Naive B cell (primary cell): Measurements from ENCODE around the gene TPPP. TPM values are rescaled to one million over a fixed set of nuclear protein-coding genes. Genes with fewer than 3 reads are reported as not detected.
"Not testable (repeated sequence)": the region's sequence is repeated elsewhere in the genome, so short reads cannot be mapped to it uniquely, and the experiment has no call there.

Source experiments
- ATAC-seq, 2 donors: fragments of 150-1000 bp; cut with Tn5 transposase; 2 replicates each; pipeline ENCODE4 v1.10.0; 2021; ENCODE audit warnings: low read depth in 2 of 2, mild to moderate bottlenecking in 2 of 2, moderate library complexity in 2 of 2
- DNase-seq: peaks from one replicate; pipeline ENCODE4 v3.0.0; 2022
- H3K27ac Mint-ChIP-seq, 6 donors: one replicate each; pipeline ENCODE4 v1.8.0; 2020 to 2022; ENCODE audit warnings: mild to moderate bottlenecking in 6 of 6, mixed read lengths in 6 of 6, moderate library complexity in 5 of 6, inconsistent platforms in 2 of 6
- H3K27me3 Mint-ChIP-seq, 3 donors: one replicate each; pipeline ENCODE4 v1.8.0; 2021 to 2022; ENCODE audit warnings: mixed read lengths in 3 of 3, mild to moderate bottlenecking in 1 of 3
- H3K36me3 Mint-ChIP-seq, 2 donors: one replicate each; pipeline ENCODE4 v1.8.0; 2020 to 2022; ENCODE audit warnings: mixed read lengths in 2 of 2, inconsistent platforms in 1 of 2, mild to moderate bottlenecking in 1 of 2
- H3K4me1 Mint-ChIP-seq, 3 donors: one replicate each; pipeline ENCODE4 v1.8.0; 2020 to 2022; ENCODE audit warnings: mixed read lengths in 3 of 3, inconsistent platforms in 1 of 3, mild to moderate bottlenecking in 1 of 3, moderate library complexity in 1 of 3
- H3K4me3 Mint-ChIP-seq, 8 donors: one replicate each; pipeline ENCODE4 v1.8.0; 2020 to 2022; ENCODE audit warnings: mild to moderate bottlenecking in 8 of 8, mixed read lengths in 8 of 8, moderate library complexity in 8 of 8, inconsistent platforms in 2 of 8
- H3K9me3 Mint-ChIP-seq, 7 donors: one replicate each; pipeline ENCODE4 v1.8.0; 2020 to 2022; ENCODE audit warnings: mixed read lengths in 7 of 7, mild to moderate bottlenecking in 5 of 7, inconsistent platforms in 2 of 7, moderate library complexity in 1 of 7
- polyA plus RNA-seq, 6 donors: library from polyadenylated mRNA; unstranded; fragments of 300-500 nt; fragmentation: Illumina TruSeq; gene quantifications; one replicate each; pipeline ENCODE4 v1.2.3, GENCODE V29; 2021; ENCODE audit warnings: low read depth in 6 of 6

TPPP gene
- polyA plus RNA-seq, 6 donors from 2014 or later = 0.11 TPM; not detected in 5

DNA sequence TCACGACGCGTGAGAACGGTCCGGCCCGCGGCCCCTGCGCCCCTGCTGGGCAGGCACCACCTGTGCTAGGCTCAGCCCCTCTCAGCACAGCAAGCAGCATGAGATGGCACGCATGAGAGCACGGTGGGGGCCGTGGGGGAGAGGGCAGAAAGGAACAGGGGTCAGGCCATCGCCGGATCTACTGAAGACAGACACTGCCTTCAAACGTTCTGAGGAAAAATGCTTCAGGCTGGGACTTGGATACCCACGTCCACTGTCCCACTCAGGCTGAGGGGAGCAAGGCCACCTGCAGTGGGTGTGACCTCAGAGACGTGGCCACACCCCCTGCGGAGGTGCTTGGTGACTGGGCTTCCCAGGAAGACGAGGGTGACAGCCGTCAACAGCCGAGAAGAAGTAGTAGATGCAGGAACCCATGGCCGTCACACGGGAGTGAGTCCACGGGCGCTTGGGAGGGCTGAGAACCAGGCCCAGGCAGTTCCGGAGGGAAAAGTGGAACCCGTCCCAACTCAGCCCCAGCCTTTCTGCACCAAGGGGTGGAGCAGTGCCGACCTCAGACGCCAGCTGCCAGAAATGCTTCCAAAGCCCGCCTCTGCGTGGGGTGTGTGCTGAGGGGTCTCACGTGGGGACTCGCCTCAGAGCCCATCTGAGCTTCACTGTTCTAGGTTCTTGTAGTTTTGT, 12.9 kb downstream of the TPPP start:
- not testable (repeated sequence) for DNase-seq, H3K27ac Mint-ChIP-seq, H3K4me3 Mint-ChIP-seq, H3K4me1 Mint-ChIP-seq, H3K9me3 Mint-ChIP-seq, H3K36me3 Mint-ChIP-seq, ATAC-seq
- peaks cover 0 to 29% (median 9%) of the 10 kb centered on the region in 3 donors for H3K27me3 Mint-ChIP-seq

DNA sequence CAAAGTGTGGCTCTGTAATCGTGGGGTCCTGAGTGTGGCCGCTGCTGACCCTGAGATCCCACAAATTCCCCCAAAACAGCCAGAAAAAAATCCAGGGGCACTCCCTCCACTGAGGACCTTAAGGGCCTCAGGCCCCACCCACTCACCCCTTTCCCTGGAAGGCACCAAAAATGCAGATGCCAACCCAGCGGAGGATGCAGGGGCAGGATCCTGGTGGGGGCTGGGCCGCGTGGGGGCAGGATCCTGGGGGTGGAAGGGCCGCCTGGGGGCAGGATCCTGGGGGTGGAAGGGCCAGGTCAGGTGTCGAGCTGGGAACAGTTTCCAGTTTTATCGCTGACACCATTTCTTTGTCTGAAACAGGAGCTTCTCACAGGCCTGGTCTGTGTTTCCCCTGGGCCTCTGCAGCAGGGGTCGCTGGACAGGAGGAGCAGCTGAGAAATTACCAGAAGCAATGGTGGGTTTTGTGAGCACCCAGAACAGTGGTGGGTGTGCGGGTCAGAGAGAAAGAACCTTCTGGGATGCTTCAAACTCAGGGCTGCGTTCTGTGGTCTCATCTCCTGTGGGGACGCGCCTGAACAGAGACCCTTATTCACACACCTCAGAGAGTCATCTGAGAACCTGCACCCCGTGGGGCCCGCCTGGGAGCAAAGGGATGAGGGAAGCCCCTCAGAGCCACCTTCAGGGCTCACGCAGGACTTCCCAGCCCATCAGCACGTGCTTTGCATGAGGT, 13.8 kb downstream of the TPPP start:
- not testable (repeated sequence) for ATAC-seq, H3K4me1 Mint-ChIP-seq, DNase-seq, H3K4me3 Mint-ChIP-seq, H3K9me3 Mint-ChIP-seq, H3K36me3 Mint-ChIP-seq, H3K27ac Mint-ChIP-seq
- peaks cover 0 to 25% (median 0%) of the 10 kb centered on the region in 3 donors for H3K27me3 Mint-ChIP-seq

- H3K27ac Mint-ChIP-seq, H3K9me3 Mint-ChIP-seq, ATAC-seq, H3K4me3 Mint-ChIP-seq, H3K36me3 Mint-ChIP-seq, H3K4me1 Mint-ChIP-seq, DNase-seq: not testable (repeated sequence)
- H3K27me3 Mint-ChIP-seq = peaks cover 0 to 28% (median 0%) of the 10 kb centered on the region in 3 donors
These were observed 14.6 kb downstream of the TPPP start for GRCh38 chr5:678521-678920.

DNA sequence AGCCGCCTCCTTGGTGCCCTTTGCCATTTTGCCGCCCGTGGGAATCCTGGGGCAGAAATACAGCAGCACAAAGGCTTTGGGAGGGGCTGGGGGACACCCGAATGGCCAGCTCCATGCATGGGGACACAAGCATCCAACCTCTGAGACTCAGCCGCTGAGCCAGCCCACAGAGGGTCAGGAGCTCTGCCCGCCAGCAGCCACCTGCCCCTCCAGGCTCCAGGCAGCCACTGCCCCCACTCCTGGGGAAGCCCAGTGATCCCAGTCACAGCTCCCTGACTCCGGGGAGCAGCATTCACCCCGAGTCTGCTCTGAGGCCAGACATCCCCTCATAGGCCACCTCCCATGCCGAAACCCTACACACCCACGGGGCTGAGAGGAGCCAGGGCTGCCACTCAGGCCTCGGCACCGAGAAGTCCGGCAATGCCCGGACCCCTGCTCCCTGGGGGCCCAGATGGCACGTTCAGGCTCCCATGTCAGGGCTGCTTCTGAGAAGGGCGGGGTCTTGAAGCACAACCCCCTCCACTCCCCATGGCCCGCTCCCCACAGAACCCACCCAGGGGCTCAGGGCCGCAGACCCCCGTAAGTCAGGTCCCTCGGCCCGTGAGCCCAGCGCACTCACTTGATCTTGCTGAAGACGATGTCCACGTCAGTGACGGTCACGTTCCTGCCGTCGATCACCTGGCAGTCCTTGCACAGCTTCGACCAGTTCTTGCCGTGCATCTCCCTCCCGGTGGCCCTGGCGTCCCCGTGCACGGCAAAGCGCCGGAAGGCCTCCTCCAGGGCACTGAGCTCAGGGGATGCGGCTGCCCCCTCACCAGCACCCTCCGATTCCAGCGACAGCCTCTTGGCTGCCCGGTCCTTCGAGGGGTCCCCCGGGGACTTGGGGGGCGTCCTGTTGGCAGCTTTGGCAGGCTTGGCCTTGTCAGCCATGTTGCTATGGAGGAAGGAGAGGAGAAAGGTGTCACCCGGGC, 15.7 kb downstream of the TPPP start:
- no peaks in the 10 kb centered on the region for H3K9me3 Mint-ChIP-seq
- H3K27ac Mint-ChIP-seq = peak overlapping the region in 1 of 6 donors; percentile 52
- H3K4me3 Mint-ChIP-seq = no peak overlapping the region
- H3K4me1 Mint-ChIP-seq = peaks cover 4 to 14% (median 7%) of the 10 kb centered on the region in 3 donors
- no peaks in the 10 kb centered on the region for H3K36me3 Mint-ChIP-seq
- peaks cover 6 to 38% (median 6%) of the 10 kb centered on the region in 3 donors for H3K27me3 Mint-ChIP-seq
- ATAC-seq (no peak), DNase-seq (no peak)

DNA sequence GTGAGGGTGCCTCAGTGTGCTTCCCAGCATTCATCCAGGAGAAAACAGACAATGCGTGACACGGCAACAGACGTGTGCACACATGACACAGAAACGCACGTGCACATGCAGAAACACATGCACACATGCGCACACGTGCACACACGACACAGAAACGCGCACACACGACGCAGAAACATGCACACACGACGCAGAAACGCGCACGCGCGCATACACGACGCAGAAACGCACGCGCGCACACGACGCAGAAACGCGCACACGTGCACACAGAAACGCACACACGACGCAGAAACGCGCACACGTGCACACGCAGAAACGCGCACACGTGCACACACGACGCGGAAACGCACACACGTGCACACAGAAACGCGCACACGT, 16.5 kb downstream of the TPPP start:
- DNase-seq (no peak), ATAC-seq (no peak)
- peaks cover 6 to 44% (median 9%) of the 10 kb centered on the region in 3 donors for H3K27me3 Mint-ChIP-seq
- H3K36me3 Mint-ChIP-seq = no peaks in the 10 kb centered on the region
- no peaks in the 10 kb centered on the region for H3K9me3 Mint-ChIP-seq
- H3K4me3 Mint-ChIP-seq = no peak overlapping the region
- peaks cover 7 to 20% (median 7%) of the 10 kb centered on the region in 3 donors for H3K4me1 Mint-ChIP-seq
- H3K27ac Mint-ChIP-seq = no peak overlapping the region

- Mint-ChIP-seq H3K36me3 (no peaks in the 10 kb centered on the region), H3K4me3 (no peak overlapping the region), H3K9me3 (no peaks in the 10 kb centered on the region), H3K27ac (peak overlapping the region in 1 of 6 donors; percentile 76), H3K27me3 (peaks cover 6 to 44% (median 9%) of the 10 kb centered on the region in 3 donors), H3K4me1 (peaks cover 7 to 20% (median 8%) of the 10 kb centered on the region in 3 donors)
- DNase-seq (no peak), ATAC-seq (no peak)
These were observed 17.1 kb downstream of the TPPP start for GRCh38 chr5:675871-676698.

DNA sequence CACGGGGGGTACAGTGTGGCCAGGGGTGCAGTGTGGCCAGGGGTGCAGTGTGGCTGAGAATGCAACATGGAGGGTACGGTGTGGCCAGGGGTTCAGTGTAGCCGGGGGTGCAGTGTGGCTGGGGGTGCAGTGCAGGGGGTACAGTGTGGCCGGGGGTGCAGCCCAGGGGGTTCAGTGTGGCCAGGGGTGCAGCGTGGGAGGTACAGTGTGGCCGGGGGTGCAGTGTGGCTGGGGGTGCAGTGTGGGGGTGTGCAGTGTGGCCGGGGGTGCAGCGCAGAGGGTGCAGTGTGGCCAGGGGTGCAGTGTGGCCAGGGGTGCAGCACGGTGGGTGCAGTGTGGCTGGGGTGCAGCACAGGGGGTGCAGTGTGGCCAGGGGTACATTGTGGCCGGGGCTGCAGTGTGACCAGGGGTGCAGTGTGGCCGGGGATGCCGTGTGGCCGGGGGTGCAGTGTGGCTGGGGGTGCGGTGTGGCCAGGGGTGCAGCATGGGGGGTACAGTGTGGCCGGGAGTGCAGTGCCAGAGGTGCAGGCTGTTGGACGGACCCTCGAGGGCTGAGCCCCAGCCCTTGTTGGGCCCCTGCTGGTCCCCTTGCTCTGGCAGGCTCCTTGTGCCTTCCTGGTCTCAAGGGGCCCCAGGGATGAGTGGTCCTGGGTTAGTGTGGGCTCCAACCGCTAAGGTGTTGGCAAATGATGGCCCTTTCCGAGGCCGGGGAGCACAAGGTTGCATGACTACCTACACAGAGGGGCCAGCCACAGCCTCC, 17.9 kb downstream of the TPPP start:
- Mint-ChIP-seq H3K27ac (no peak overlapping the region), H3K36me3 (no peaks in the 10 kb centered on the region), H3K4me1 (peaks cover 7 to 20% (median 8%) of the 10 kb centered on the region in 3 donors), H3K9me3 (no peaks in the 10 kb centered on the region), H3K27me3 (peaks cover 6 to 44% (median 9%) of the 10 kb centered on the region in 3 donors), H3K4me3 (no peak overlapping the region)
- no peak for DNase-seq
- ATAC-seq = no peak

DNA sequence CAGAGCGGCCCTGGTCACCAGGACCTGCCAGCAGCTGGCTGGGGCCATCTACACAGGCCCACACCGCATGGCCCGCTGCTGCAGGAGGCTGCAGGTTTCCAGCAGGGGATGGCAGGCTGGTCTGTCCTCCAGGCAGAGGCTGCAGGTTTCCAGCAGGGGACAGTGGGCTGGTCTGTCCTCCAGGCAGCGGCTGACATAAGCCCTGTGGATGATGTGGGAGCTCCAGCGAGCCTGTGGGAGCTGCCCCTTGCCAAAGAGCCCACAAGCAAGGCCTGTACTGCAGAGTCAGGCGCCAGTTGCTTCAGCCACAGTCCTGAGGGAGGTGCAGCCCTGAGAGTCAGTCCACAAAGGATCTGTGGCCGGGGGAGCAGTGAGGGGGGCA, 18.5 kb downstream of the TPPP start:
- Mint-ChIP-seq H3K4me1 (peaks cover 7 to 20% (median 8%) of the 10 kb centered on the region in 3 donors), H3K9me3 (no peaks in the 10 kb centered on the region), H3K27ac (no peak overlapping the region), H3K27me3 (peaks cover 6 to 44% (median 9%) of the 10 kb centered on the region in 3 donors), H3K4me3 (no peak overlapping the region), H3K36me3 (no peaks in the 10 kb centered on the region)
- ATAC-seq (no peak), DNase-seq (no peak)

DNA sequence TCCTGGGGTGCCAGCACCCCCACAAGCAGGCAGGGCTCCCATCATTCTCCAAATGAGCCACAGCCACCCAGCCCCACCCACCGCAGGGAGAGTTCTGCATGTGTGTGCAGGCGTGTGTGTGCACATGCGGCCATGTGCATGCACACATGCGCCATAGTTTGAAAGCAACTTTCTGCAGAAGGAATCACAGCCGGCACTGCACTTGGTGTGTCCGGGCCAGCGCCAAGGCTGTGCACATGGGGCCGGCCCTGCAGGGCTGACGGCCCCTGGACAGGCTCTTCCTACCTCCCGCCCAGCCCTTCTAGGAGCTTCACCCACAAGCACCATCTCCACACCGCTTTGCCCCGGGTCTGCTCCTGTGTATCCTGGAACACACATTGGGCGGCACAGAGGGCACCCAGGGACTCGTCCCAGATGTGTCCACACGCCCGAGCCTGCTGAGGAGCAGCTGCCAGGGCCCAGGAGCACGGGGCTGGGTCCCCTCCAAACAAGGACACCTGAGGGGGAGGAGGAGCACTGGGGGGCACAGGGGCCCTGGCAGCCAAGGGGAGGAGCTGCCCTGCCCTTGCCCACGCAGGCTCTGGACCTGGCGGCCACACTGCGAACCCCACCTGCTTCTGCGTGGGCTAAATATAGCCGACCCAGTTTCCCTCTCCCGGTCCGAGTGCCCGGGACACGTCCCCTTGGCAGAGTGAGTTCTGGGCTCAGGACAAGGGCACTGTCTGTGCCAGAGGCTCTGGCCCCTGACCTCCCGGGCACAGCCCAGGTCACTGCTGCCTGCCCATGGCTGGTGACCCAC, 19.1 kb downstream of the TPPP start:
- no peaks in the 10 kb centered on the region for H3K36me3 Mint-ChIP-seq
- H3K4me1 Mint-ChIP-seq = peaks cover 7 to 20% (median 8%) of the 10 kb centered on the region in 3 donors
- ATAC-seq (no peak), DNase-seq (no peak)
- H3K27ac Mint-ChIP-seq = no peak overlapping the region
- H3K27me3 Mint-ChIP-seq = peaks cover 6 to 44% (median 9%) of the 10 kb centered on the region in 3 donors
- H3K4me3 Mint-ChIP-seq = peak overlapping the region in 1 of 8 donors; percentile 2
- H3K9me3 Mint-ChIP-seq = no peaks in the 10 kb centered on the region

- Mint-ChIP-seq H3K4me1 (peaks cover 7 to 20% (median 8%) of the 10 kb centered on the region in 3 donors), H3K9me3 (no peaks in the 10 kb centered on the region), H3K27me3 (peaks cover 6 to 44% (median 9%) of the 10 kb centered on the region in 3 donors), H3K27ac (peak overlapping the region in 5 of 6 donors; percentile 62 to 91 (median 84)), H3K36me3 (no peaks in the 10 kb centered on the region), H3K4me3 (peak overlapping the region in 3 of 8 donors; percentile 3 to 68 (median 53))
- ATAC-seq = no peak
- no peak for DNase-seq
These were observed 19.9 kb downstream of the TPPP start for GRCh38 chr5:673161-673830.
